ENCODE results near the gene MSRB2. TPM values are rescaled to one million over a fixed set of nuclear protein-coding genes. Genes with fewer than 3 reads are reported as not detected.

Gene MSRB2
- polyA plus RNA-seq, 1 donor from 2014 or later, result 15.3 TPM

GRCh38 chr10:23099079-23099478 lies 3.7 kb downstream of the MSRB2 start:
- TF ChIP-seq EP300 (conservative IDR thresholded peaks at IDR 0.05; ENCODE audit: poor library complexity, severe bottlenecking) (no peak), MXI1 (conservative IDR thresholded peaks at IDR 0.05; ENCODE audit: poor library complexity, severe bottlenecking) (no peak)
- Histone ChIP-seq H3K9me3 (ENCODE audit: low read length) (no peaks in the 10 kb centered on the region), H3K36me3 (ENCODE audit: insufficient read depth, low read length) (no peaks in the 10 kb centered on the region), H4K20me1 (ENCODE audit: insufficient read depth) (no peaks in the 10 kb centered on the region), H3K27ac (ENCODE audit: low read length) (no peak overlapping the region), H3K4me3 (ENCODE audit: low read length) (no peak overlapping the region), H3K9me2 (ENCODE audit: insufficient read depth, low read length) (no peaks in the 10 kb centered on the region), H3K9ac (ENCODE audit: low read length) (no peak overlapping the region), H3K79me2 (replicated peaks; ENCODE audit: insufficient read depth, low read length) (peaks cover 9% of the 10 kb centered on the region), H3K27me3 (ENCODE audit: insufficient read depth, low read depth, low read length) (no peaks in the 10 kb centered on the region), H2AFZ (ENCODE audit: low read depth, low read length) (no peak overlapping the region), H3K4me2 (ENCODE audit: low read length) (no peak overlapping the region), H3F3A (ENCODE audit: insufficient read depth, low read length, poor library complexity, severe bottlenecking) (peaks cover 3% of the 10 kb centered on the region)

GRCh38 chr10:23099816-23100215 lies 4.4 kb downstream of the MSRB2 start:
- Histone ChIP-seq H3F3A (ENCODE audit: insufficient read depth, low read length, poor library complexity, severe bottlenecking) (peaks cover 3% of the 10 kb centered on the region), H3K9me3 (ENCODE audit: low read length) (no peaks in the 10 kb centered on the region), H3K36me3 (ENCODE audit: insufficient read depth, low read length) (no peaks in the 10 kb centered on the region), H3K27me3 (ENCODE audit: insufficient read depth, low read depth, low read length) (no peaks in the 10 kb centered on the region), H3K27ac (ENCODE audit: low read length) (no peak overlapping the region), H3K9ac (ENCODE audit: low read length) (no peak overlapping the region), H3K79me2 (replicated peaks; ENCODE audit: insufficient read depth, low read length) (peaks cover 9% of the 10 kb centered on the region), H3K4me2 (ENCODE audit: low read length) (no peak overlapping the region), H4K20me1 (ENCODE audit: insufficient read depth) (no peaks in the 10 kb centered on the region), H3K4me3 (ENCODE audit: low read length) (no peak overlapping the region), H2AFZ (ENCODE audit: low read depth, low read length) (no peak overlapping the region), H3K9me2 (ENCODE audit: insufficient read depth, low read length) (no peaks in the 10 kb centered on the region)
- TF ChIP-seq REST (IDR thresholded peaks at IDR 0.05; ENCODE audit: borderline replicate concordance) (no peak), MXI1 (conservative IDR thresholded peaks at IDR 0.05; ENCODE audit: poor library complexity, severe bottlenecking) (no peak), EZH2 (IDR thresholded peaks at IDR 0.05; ENCODE audit: borderline replicate concordance, insufficient read depth, low read length, poor library complexity, severe bottlenecking) (no peak), SMC3 (conservative IDR thresholded peaks at IDR 0.05; ENCODE audit: poor library complexity) (no peak), RAD21 (conservative IDR thresholded peaks at IDR 0.05) (no peak), TAF1 (IDR thresholded peaks at IDR 0.05; ENCODE audit: low read depth) (no peak), EP300 (conservative IDR thresholded peaks at IDR 0.05; ENCODE audit: poor library complexity, severe bottlenecking) (no peak), POLR2AphosphoS5 (IDR thresholded peaks at IDR 0.05) (no peak)
- TF ChIP-seq, protein P1, sequence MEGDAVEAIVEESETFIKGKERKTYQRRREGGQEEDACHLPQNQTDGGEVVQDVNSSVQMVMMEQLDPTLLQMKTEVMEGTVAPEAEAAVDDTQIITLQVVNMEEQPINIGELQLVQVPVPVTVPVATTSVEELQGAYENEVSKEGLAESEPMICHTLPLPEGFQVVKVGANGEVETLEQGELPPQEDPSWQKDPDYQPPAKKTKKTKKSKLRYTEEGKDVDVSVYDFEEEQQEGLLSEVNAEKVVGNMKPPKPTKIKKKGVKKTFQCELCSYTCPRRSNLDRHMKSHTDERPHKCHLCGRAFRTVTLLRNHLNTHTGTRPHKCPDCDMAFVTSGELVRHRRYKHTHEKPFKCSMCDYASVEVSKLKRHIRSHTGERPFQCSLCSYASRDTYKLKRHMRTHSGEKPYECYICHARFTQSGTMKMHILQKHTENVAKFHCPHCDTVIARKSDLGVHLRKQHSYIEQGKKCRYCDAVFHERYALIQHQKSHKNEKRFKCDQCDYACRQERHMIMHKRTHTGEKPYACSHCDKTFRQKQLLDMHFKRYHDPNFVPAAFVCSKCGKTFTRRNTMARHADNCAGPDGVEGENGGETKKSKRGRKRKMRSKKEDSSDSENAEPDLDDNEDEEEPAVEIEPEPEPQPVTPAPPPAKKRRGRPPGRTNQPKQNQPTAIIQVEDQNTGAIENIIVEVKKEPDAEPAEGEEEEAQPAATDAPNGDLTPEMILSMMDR (IDR thresholded peaks at IDR 0.05; ENCODE audit: poor library complexity, severe bottlenecking), result no peak

Data from neural cell (in vitro differentiated cells).